GM21529 (cell line): ENCODE data around the gene HDAC9.
A peak's percentile ranks its signal among the peaks of the same experiment; 100 is the strongest.

Source experiments
- ATAC-seq: cut with Tn5 transposase; IDR thresholded peaks from one replicate; pipeline ENCODE4 v1.9.1; 2021; ENCODE audit not compliant: unreplicated experiment

The HDAC9 gene

GRCh38 chr7:18495412-18496340 is at the start of gene HDAC9:
Gene HDAC9, plus strand, starts transcription at chr7:18495749. Its CDS starts 554 bp downstream, at chr7:18496303.
- peak; percentile 91 for ATAC-seq

- no peak for ATAC-seq
Measured at GRCh38 chr7:18445916-18446520, 49.5 kb upstream of the HDAC9 start.

GRCh38 chr7:18450019-18450418 is 45.5 kb upstream of the HDAC9 start:
- ATAC-seq: no peak

GRCh38 chr7:18455606-18456005 is 39.9 kb upstream of the HDAC9 start:
- ATAC-seq: no peak

- ATAC-seq: no peak
Measured at GRCh38 chr7:18457832-18458231, 37.7 kb upstream of the HDAC9 start.

GRCh38 chr7:18458830-18459229 is 36.7 kb upstream of the HDAC9 start:
- ATAC-seq: no peak

- no peak for ATAC-seq
Measured at GRCh38 chr7:18459484-18460245, 35.9 kb upstream of the HDAC9 start.

GRCh38 chr7:18461785-18462467 is 33.6 kb upstream of the HDAC9 start:
- peak; percentile 72 for ATAC-seq

- ATAC-seq: no peak
Measured at GRCh38 chr7:18464830-18465229, 30.7 kb upstream of the HDAC9 start.

GRCh38 chr7:18467011-18467410 is 28.5 kb upstream of the HDAC9 start:
- no peak for ATAC-seq

- ATAC-seq: no peak
Measured at GRCh38 chr7:18468795-18469194, 26.8 kb upstream of the HDAC9 start.

- ATAC-seq: no peak
Measured at GRCh38 chr7:18469316-18469715, 26.2 kb upstream of the HDAC9 start.

GRCh38 chr7:18471476-18472160 is 23.9 kb upstream of the HDAC9 start:
- no peak for ATAC-seq

GRCh38 chr7:18472161-18472483 is 23.4 kb upstream of the HDAC9 start:
- no peak for ATAC-seq

GRCh38 chr7:18473119-18473518 is 22.4 kb upstream of the HDAC9 start:
- no peak for ATAC-seq

GRCh38 chr7:18474944-18475343 is 20.6 kb upstream of the HDAC9 start:
- ATAC-seq: no peak

GRCh38 chr7:18475488-18475887 is 20.1 kb upstream of the HDAC9 start:
- no peak for ATAC-seq

GRCh38 chr7:18481776-18482175 is 13.8 kb upstream of the HDAC9 start:
- no peak for ATAC-seq

- ATAC-seq: no peak
Measured at GRCh38 chr7:18488049-18488448, 7.5 kb upstream of the HDAC9 start.

GRCh38 chr7:18489624-18490023 is 5.9 kb upstream of the HDAC9 start:
- ATAC-seq: no peak

- ATAC-seq: no peak
Measured at GRCh38 chr7:18491871-18492270, 3.7 kb upstream of the HDAC9 start.
